Gastroesophageal sphincter (tissue), 4 donors: ENCODE results near the gene DISC1. TPM values are rescaled to one million over a fixed set of nuclear protein-coding genes. Genes with fewer than 3 reads are reported as not detected.

Experiments used
- ATAC-seq: fragments of 150-250 bp; one replicate; pipeline ENCODE4 v1.9.1; 2016; ENCODE audit warnings: mild to moderate bottlenecking, moderate library complexity
- H3K27ac ChIP-seq, 4 donors: fragments of 200-600 bp; sonication (generic) in 3 of 4; 1 replicate in 3 of 4; 2 replicates in 1 of 4; pipeline ENCODE4 v1.5.1; 2016 to 2019
- H3K27me3 ChIP-seq: fragments of 200-600 bp; sonication (generic); one replicate; pipeline ENCODE4 v1.5.1; 2019
- H3K36me3 ChIP-seq, 2 donors: fragments of 200-600 bp; sonication (generic); one replicate each; pipeline ENCODE4 v1.5.1; 2019; ENCODE audit warnings: control low read depth in 1 of 2
- H3K4me1 ChIP-seq, 3 donors: fragments of 200-600 bp; sonication (generic); 1 replicate in 2 of 3; 2 replicates in 1 of 3; pipeline ENCODE4 v1.5.1; 2016 to 2019; ENCODE audit warnings: control low read depth in 2 of 3
- H3K4me3 ChIP-seq, 2 donors: fragments of 200-600 bp; sonication (generic); one replicate each; pipeline ENCODE4 v1.5.1; 2019; ENCODE audit warnings: mild to moderate bottlenecking in 1 of 2, moderate library complexity in 1 of 2
- H3K9me3 ChIP-seq, 3 donors: fragments of 200-600 bp; sonication (generic); one replicate each; pipeline ENCODE4 v1.5.1; 2017 to 2019; ENCODE audit warnings: control low read depth in 2 of 3
- EP300 ChIP-seq: sonication (generic); formaldehyde crosslinking; IDR thresholded peaks from one replicate; pipeline ENCODE4 v1.6.1; 2017; ENCODE audit warnings: antibody characterized with exemption, mild to moderate bottlenecking
- POLR2A ChIP-seq, 2 donors: fragments of 450-650 bp; IDR thresholded peaks; one replicate each; pipeline ENCODE4 v1.6.1; 2017; ENCODE audit warnings: antibody characterized with exemption in 2 of 2, mild to moderate bottlenecking in 2 of 2, moderate library complexity in 1 of 2
- POLR2AphosphoS5 ChIP-seq: sonication (generic); formaldehyde crosslinking; IDR thresholded peaks from one replicate; pipeline ENCODE4 v1.6.1; 2017; ENCODE audit warnings: antibody characterized with exemption
- WGBS, 2 donors: methylation state at CpG; one replicate each; pipeline ENCODE4 v1.1.5; 2018; ENCODE audit warnings: low coverage in 1 of 2; 5-methylcytosine and 5-hydroxymethylcytosine counted together
- total RNA-seq, 4 donors: library from RNA; depleted of rRNA; stranded (reverse); fragments of >200 nt; gene quantifications; one replicate each; pipeline ENCODE4 v1.1.0, GENCODE V29; 2016
- TF ChIP-seq, protein P1 (sequence below), 4 experiments: fragments of 200-600 bp in 2 of 4; fragments of 450-650 bp in 2 of 4; sonication (generic) in 1 of 4; IDR thresholded peaks; one replicate each; pipeline ENCODE4 v1.5.1; 2017 to 2019; ENCODE audit warnings: antibody characterized with exemption in 4 of 4, mild to moderate bottlenecking in 2 of 4, moderate library complexity in 2 of 4

DISC1 gene
- total RNA-seq, 4 donors from 2014 or later: 4.4 to 9.8 (median 6.8) TPM

DNA sequence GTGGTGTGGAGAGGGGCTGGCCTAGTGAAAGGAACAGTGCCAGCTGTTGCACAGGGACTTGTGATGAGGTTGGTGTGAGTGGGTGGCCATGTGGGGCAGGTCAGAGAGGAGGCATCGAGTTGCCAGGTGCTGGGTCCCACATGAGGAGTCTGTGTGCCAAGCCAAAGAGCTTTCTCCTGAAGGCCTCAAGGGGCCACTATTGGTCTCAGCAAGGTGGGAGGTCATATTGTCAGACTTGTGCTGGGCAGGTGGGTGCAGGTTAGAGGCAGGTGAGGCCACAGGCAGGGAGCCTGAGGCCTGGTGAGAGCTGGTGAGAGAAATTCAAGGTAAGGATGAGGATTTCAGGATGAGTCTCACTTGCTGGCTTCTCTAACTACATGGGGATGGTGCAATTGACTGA is 256.8 kb downstream of the DISC1 start:
- Histone ChIP-seq H3K4me3 (no peak overlapping the region), H3K9me3 (no peaks in the 10 kb centered on the region), H3K36me3 (no peaks in the 10 kb centered on the region), H3K4me1 (no peaks in the 10 kb centered on the region), H3K27me3 (no peaks in the 10 kb centered on the region), H3K27ac (no peak overlapping the region)
- 88% methylated on average over 1 of the region's 1 CpG; no CpG with 5 or more reads in 1 of the 2 donors for WGBS, 2 donors
- TF ChIP-seq POLR2AphosphoS5 (no peak), EP300 (no peak), POLR2A (IDR thresholded peaks at IDR 0.05) (no peak)
- TF ChIP-seq, protein P1, sequence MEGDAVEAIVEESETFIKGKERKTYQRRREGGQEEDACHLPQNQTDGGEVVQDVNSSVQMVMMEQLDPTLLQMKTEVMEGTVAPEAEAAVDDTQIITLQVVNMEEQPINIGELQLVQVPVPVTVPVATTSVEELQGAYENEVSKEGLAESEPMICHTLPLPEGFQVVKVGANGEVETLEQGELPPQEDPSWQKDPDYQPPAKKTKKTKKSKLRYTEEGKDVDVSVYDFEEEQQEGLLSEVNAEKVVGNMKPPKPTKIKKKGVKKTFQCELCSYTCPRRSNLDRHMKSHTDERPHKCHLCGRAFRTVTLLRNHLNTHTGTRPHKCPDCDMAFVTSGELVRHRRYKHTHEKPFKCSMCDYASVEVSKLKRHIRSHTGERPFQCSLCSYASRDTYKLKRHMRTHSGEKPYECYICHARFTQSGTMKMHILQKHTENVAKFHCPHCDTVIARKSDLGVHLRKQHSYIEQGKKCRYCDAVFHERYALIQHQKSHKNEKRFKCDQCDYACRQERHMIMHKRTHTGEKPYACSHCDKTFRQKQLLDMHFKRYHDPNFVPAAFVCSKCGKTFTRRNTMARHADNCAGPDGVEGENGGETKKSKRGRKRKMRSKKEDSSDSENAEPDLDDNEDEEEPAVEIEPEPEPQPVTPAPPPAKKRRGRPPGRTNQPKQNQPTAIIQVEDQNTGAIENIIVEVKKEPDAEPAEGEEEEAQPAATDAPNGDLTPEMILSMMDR (IDR thresholded peaks at IDR 0.05): no peak
- ATAC-seq: no peak

DNA sequence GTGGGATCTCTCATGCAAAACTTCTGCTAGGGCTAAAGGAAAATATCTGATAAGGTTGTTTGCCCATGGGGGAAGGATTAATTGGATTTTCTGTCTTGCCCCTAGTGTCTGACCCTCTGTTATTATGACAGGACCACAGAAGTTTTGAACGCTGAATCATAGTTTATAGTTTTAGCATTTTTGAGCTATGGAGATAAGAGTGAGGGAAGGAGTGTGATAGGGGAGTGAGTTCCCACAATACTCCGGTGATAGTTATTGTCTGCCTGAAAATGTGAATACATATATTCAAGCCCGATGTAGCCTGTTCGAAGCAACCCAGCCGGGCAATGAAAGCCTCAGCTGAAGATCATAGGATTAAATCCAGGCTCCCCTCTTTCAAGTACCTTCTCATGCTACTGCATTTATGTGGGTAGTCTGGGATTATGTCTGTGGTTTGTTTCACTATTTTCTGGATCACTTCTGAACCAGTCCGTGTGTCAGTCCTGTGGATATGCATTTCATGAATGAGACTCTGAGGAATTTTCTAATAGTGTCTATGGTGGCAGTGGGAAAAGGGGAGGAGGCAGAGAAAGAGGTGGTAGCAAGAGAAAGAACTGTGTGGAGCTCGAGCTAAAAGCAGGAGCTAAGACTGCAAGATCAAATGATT is 258.7 kb downstream of the DISC1 start:
- H3K4me1 ChIP-seq: no peaks in the 10 kb centered on the region
- H3K36me3 ChIP-seq: no peaks in the 10 kb centered on the region
- H3K27me3 ChIP-seq: no peaks in the 10 kb centered on the region
- H3K4me3 ChIP-seq: no peak overlapping the region
- H3K9me3 ChIP-seq: no peaks in the 10 kb centered on the region
- no peak overlapping the region for H3K27ac ChIP-seq
- 44 to 70% methylated on average over 3 to 6 of the region's 7 CpGs for WGBS, 2 donors
- TF ChIP-seq POLR2AphosphoS5 (no peak), EP300 (no peak), POLR2A (IDR thresholded peaks at IDR 0.05) (no peak)
- TF ChIP-seq, protein P1 (IDR thresholded peaks at IDR 0.05): no peak
- ATAC-seq: no peak

DNA sequence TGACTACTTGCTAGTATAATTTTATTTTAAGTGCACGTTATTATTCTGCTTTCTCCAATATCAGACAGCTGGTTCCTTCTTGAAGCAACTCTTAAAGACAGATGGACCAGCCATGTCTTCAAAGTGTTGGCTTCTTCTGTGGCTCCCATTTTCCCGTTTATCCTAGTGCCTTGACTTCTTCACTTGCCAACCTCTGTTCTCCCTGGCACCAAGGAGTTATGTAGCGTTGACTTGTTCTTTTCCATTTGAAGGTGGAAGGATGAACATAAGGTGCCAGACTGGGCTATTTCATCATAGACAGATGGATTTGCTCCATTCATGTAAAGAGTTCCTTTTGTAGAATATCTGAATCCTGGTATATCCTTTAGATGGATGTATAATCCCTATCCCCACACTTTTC is 260.6 kb downstream of the DISC1 start:
- Histone ChIP-seq H3K36me3 (no peaks in the 10 kb centered on the region), H3K4me3 (no peak overlapping the region), H3K4me1 (no peaks in the 10 kb centered on the region), H3K9me3 (no peaks in the 10 kb centered on the region), H3K27ac (no peak overlapping the region), H3K27me3 (no peaks in the 10 kb centered on the region)
- no peak for ATAC-seq
- 94 to 96% methylated on average over 3 of the region's 3 CpGs for WGBS, 2 donors
- no peak for TF ChIP-seq EP300
- TF ChIP-seq POLR2A (IDR thresholded peaks at IDR 0.05): no peak
- TF ChIP-seq POLR2AphosphoS5: no peak
- TF ChIP-seq, protein P1 (IDR thresholded peaks at IDR 0.05): no peak

DNA sequence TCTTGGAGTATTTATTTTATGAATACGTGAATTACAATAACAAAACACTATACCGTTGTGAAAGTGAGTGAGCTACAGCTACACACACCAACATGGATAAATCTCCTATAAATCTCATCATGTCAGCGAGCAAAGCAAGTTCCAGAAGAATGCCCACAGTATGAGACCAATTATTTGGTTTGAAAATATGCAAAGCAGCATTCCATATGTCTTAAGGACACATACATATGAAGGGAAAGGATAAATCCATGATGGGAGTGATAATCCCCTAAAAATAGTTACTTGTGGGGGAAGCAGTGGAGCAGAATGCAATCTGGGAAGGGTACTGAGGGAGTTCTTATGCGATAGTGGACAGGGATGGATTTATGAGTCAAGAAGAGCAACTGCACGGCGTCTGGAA is 261.3 kb downstream of the DISC1 start:
- H3K27ac ChIP-seq: no peak overlapping the region
- no peak for ATAC-seq
- H3K4me3 ChIP-seq: no peak overlapping the region
- no peak for TF ChIP-seq POLR2AphosphoS5
- no peaks in the 10 kb centered on the region for H3K27me3 ChIP-seq
- no peaks in the 10 kb centered on the region for H3K9me3 ChIP-seq
- 90% methylated on average over 6 of the region's 6 CpGs for WGBS, 2 donors
- no peaks in the 10 kb centered on the region for H3K36me3 ChIP-seq
- H3K4me1 ChIP-seq: no peaks in the 10 kb centered on the region

DNA sequence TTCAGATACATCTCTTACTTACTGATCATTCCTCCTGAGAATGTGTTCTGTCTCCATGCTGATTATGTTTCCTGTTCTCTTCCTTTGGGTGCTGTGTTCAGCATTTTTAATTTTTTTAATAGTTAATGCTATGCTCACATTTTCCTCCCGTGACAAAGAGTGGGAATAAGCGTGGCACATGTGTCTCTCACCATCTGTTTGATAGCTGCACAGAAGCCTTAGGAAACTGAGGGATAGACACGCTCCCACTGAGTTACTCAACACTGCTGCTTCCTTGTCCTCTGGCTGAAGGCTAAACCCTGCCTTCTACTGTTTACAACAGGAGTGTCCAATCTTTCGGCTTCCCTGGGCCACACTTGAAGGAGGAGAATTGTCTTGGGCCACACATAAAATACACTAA is 264.2 kb downstream of the DISC1 start:
- H3K4me3 ChIP-seq: no peak overlapping the region
- WGBS, 2 donors: 86 to 87% methylated on average over 4 of the region's 4 CpGs
- H3K27me3 ChIP-seq: no peaks in the 10 kb centered on the region
- no peaks in the 10 kb centered on the region for H3K9me3 ChIP-seq
- no peak overlapping the region for H3K27ac ChIP-seq
- TF ChIP-seq, protein P1 (IDR thresholded peaks at IDR 0.05): no peak
- TF ChIP-seq EP300: no peak
- no peak for TF ChIP-seq POLR2A (IDR thresholded peaks at IDR 0.05)
- no peak for TF ChIP-seq POLR2AphosphoS5
- H3K36me3 ChIP-seq: no peaks in the 10 kb centered on the region
- no peak for ATAC-seq
- no peaks in the 10 kb centered on the region for H3K4me1 ChIP-seq
